Measurements from ENCODE around the gene OR8B8. TPM values are rescaled to one million over a fixed set of nuclear protein-coding genes. Genes with fewer than 3 reads are reported as not detected.

The OR8B8 gene
- polyA plus RNA-seq, 1 experiment = not detected

- Histone ChIP-seq H3K27ac (ENCODE audit: low read depth, low read length) (no peak overlapping the region), H3K4me3 (ENCODE audit: low read depth, low read length) (no peak overlapping the region), H3K27me3 (ENCODE audit: control insufficient read depth, insufficient read depth, low read length) (no peaks in the 10 kb centered on the region), H3K9me3 (ENCODE audit: control insufficient read depth, insufficient read depth, low read length) (no peaks in the 10 kb centered on the region)
- ChIA-PET POLR2A (no interaction called here), CTCF (no interaction called here)
- DNase-seq (ENCODE audit: low read depth, low spot score) = no peak
- TF ChIP-seq, protein P1, sequence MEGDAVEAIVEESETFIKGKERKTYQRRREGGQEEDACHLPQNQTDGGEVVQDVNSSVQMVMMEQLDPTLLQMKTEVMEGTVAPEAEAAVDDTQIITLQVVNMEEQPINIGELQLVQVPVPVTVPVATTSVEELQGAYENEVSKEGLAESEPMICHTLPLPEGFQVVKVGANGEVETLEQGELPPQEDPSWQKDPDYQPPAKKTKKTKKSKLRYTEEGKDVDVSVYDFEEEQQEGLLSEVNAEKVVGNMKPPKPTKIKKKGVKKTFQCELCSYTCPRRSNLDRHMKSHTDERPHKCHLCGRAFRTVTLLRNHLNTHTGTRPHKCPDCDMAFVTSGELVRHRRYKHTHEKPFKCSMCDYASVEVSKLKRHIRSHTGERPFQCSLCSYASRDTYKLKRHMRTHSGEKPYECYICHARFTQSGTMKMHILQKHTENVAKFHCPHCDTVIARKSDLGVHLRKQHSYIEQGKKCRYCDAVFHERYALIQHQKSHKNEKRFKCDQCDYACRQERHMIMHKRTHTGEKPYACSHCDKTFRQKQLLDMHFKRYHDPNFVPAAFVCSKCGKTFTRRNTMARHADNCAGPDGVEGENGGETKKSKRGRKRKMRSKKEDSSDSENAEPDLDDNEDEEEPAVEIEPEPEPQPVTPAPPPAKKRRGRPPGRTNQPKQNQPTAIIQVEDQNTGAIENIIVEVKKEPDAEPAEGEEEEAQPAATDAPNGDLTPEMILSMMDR (IDR thresholded peaks at IDR 0.05; ENCODE audit: low read depth, low read length) = no peak
These were observed 1.4 kb upstream of the OR8B8 start for GRCh38 chr11:124446916-124447315.

- Histone ChIP-seq H3K27ac (ENCODE audit: low read depth, low read length) (no peak overlapping the region), H3K9me3 (ENCODE audit: control insufficient read depth, insufficient read depth, low read length) (no peaks in the 10 kb centered on the region), H3K27me3 (ENCODE audit: control insufficient read depth, insufficient read depth, low read length) (peaks cover 2% of the 10 kb centered on the region), H3K4me3 (ENCODE audit: low read depth, low read length) (no peak overlapping the region)
- TF ChIP-seq, protein P1 (IDR thresholded peaks at IDR 0.05; ENCODE audit: low read depth, low read length) = no peak
- DNase-seq (ENCODE audit: low read depth, low spot score) = no peak
- CTCF ChIA-PET = no interaction called here
- POLR2A ChIA-PET = no interaction called here
These were observed 2.6 kb downstream of the OR8B8 start for GRCh38 chr11:124442847-124443246.

DNA sequence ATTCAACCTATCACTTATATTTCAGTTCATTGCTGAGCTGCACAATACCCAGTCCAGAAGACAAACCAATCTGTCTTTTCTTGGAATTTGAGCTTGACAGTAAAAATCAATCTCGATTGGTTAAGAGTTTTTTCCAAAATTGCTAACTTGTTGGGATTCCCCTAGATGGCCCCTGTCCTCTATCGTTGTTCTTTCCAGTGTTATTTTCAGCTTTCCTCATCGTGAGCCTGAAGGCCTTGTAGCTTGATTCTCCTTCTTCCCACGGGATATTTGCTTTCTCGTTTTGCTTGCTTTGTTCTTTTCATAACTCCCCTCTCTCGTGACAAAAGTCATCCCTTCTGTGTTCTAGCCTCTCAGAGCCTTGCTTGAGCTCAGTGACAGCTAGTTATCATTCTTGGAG is 3.1 kb downstream of the OR8B8 start:
- POLR2A ChIA-PET = no interaction called here
- CTCF ChIA-PET = interaction anchor here (0.6 kb wide), 1 partner anchor 373 kb away, joined by 3 read pairs; no protein-coding TSS in a partner anchor
- H3K27me3 ChIP-seq (ENCODE audit: control insufficient read depth, insufficient read depth, low read length) = peaks cover 2% of the 10 kb centered on the region

GRCh38 chr11:124441519-124441918 is 4.0 kb downstream of the OR8B8 start:
- Histone ChIP-seq H3K27ac (ENCODE audit: low read depth, low read length) (no peak overlapping the region), H3K27me3 (ENCODE audit: control insufficient read depth, insufficient read depth, low read length) (peaks cover 2% of the 10 kb centered on the region), H3K4me3 (ENCODE audit: low read depth, low read length) (no peak overlapping the region), H3K9me3 (ENCODE audit: control insufficient read depth, insufficient read depth, low read length) (no peaks in the 10 kb centered on the region)
- DNase-seq (ENCODE audit: low read depth, low spot score) = no peak
- TF ChIP-seq, protein P1 (IDR thresholded peaks at IDR 0.05; ENCODE audit: low read depth, low read length) = no peak
- ChIA-PET POLR2A (no interaction called here), CTCF (no interaction called here)

More for the DNA sequence above, 3.1 kb downstream of the OR8B8 start:
- Histone ChIP-seq H3K4me3 (ENCODE audit: low read depth, low read length) (no peak overlapping the region), H3K9me3 (ENCODE audit: control insufficient read depth, insufficient read depth, low read length) (no peaks in the 10 kb centered on the region), H3K27ac (ENCODE audit: low read depth, low read length) (no peak overlapping the region)
- no peak for DNase-seq (ENCODE audit: low read depth, low spot score)
- TF ChIP-seq, protein P1 (IDR thresholded peaks at IDR 0.05; ENCODE audit: low read depth, low read length) = no peak

GRCh38 chr11:124441081-124441480 is 4.4 kb downstream of the OR8B8 start:
- POLR2A ChIA-PET = no interaction called here
- no peak for DNase-seq (ENCODE audit: low read depth, low spot score)
- CTCF ChIA-PET = no interaction called here

More at GRCh38 chr11:124441081-124441480, 4.4 kb downstream of the OR8B8 start:
- H3K4me3 ChIP-seq (ENCODE audit: low read depth, low read length) = no peak overlapping the region
- H3K27me3 ChIP-seq (ENCODE audit: control insufficient read depth, insufficient read depth, low read length) = peaks cover 2% of the 10 kb centered on the region
- TF ChIP-seq, protein P1 (IDR thresholded peaks at IDR 0.05; ENCODE audit: low read depth, low read length) = no peak
- H3K27ac ChIP-seq (ENCODE audit: low read depth, low read length) = no peak overlapping the region
- H3K9me3 ChIP-seq (ENCODE audit: control insufficient read depth, insufficient read depth, low read length) = no peaks in the 10 kb centered on the region
